Activated CD8-positive, alpha-beta memory T cell treated with anti-CD3 and anti-CD28 coated beads, Interleukin-2, amount 50 U/mL, for 24 hours (primary cell): ENCODE measurements around the gene GPRC5D.

ENCODE experiments used
- DNase-seq: peaks from one replicate; pipeline ENCODE4 v3.0.0-alpha.2; 2020; ENCODE audit errors: extremely low read depth

Gene GPRC5D

GRCh38 chr12:12952036-12952435 is at the start of gene GPRC5D:
GPRC5D (minus strand) TSS chr12:12952170; CDS start chr12:12950384, 1,786 bp downstream.
- DNase-seq = no peak

- no peak for DNase-seq
Measured at GRCh38 chr12:13001775-13002040, 49.7 kb upstream of the GPRC5D start.

GRCh38 chr12:13000925-13001774 is 49.2 kb upstream of the GPRC5D start:
- no peak for DNase-seq

GRCh38 chr12:13000616-13000924 is 48.6 kb upstream of the GPRC5D start:
- no peak for DNase-seq

- DNase-seq = peak; percentile 86
Measured at GRCh38 chr12:12999959-13000615, 48.1 kb upstream of the GPRC5D start, which contains the start of gene HEBP1. HEBP1 (minus strand) TSS chr12:13000265; CDS start chr12:13000114, 151 bp downstream.

GRCh38 chr12:12999271-12999958 is 47.4 kb upstream of the GPRC5D start:
- no peak for DNase-seq

- no peak for DNase-seq
Measured at GRCh38 chr12:12998248-12998647, 46.3 kb upstream of the GPRC5D start.

- no peak for DNase-seq
Measured at GRCh38 chr12:12997734-12998133, 45.8 kb upstream of the GPRC5D start.

- DNase-seq = no peak
Measured at GRCh38 chr12:12997156-12997555, 45.2 kb upstream of the GPRC5D start.

- DNase-seq = no peak
Measured at GRCh38 chr12:12996209-12996608, 44.2 kb upstream of the GPRC5D start.

GRCh38 chr12:12995088-12995487 is 43.1 kb upstream of the GPRC5D start:
- no peak for DNase-seq

- no peak for DNase-seq
Measured at GRCh38 chr12:12993367-12993766, 41.4 kb upstream of the GPRC5D start.

- DNase-seq = no peak
Measured at GRCh38 chr12:12992418-12993130, 40.6 kb upstream of the GPRC5D start.

GRCh38 chr12:12990700-12991468 is 38.9 kb upstream of the GPRC5D start:
- no peak for DNase-seq

- DNase-seq = no peak
Measured at GRCh38 chr12:12987421-12987820, 35.5 kb upstream of the GPRC5D start.

GRCh38 chr12:12986775-12987331 is 34.9 kb upstream of the GPRC5D start:
- DNase-seq = no peak

GRCh38 chr12:12985817-12986408 is 33.9 kb upstream of the GPRC5D start:
- no peak for DNase-seq

GRCh38 chr12:12984149-12984548 is 32.2 kb upstream of the GPRC5D start:
- no peak for DNase-seq

- no peak for DNase-seq
Measured at GRCh38 chr12:12983420-12984035, 31.6 kb upstream of the GPRC5D start.

- no peak for DNase-seq
Measured at GRCh38 chr12:12982331-12982730, 30.4 kb upstream of the GPRC5D start.
